ENCODE measurements around the gene ANXA1. TPM values are rescaled to one million over a fixed set of nuclear protein-coding genes. Genes with fewer than 3 reads are reported as not detected.

Gene ANXA1
- total and polyA plus RNA-seq, 2 donors (not counting 3 experiments of a cell fraction or from before 2014, with no cell fraction given): 403 to 525 TPM

DNA sequence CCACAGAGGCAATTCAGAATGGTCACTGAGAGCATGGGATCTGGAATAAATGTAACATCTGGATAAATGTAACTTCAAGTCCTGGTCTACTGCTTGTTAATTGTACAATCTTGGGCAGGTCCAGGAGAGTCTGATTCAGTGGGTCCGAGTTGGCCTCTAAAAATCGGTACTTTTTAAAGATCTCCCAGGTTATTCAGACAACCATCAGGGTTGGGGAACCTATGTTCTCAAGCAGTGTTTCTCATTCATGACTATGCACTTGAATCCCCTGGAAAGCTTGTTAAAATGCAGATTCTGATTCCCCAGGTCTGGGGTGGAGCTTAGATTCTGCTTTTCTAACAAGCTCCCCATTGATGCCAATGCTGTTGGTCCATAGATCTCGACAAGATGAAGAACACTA, 14.8 kb downstream of the ANXA1 start:
- Histone ChIP-seq H3K27ac (ENCODE audit: insufficient read depth, low read depth, low read length) (no peak overlapping the region), H3K4me2 (ENCODE audit: insufficient read depth, low read length) (no peak overlapping the region), H3K9me3 (replicated peaks; ENCODE audit: control insufficient read depth, insufficient read depth, low read length) (no peaks in the 10 kb centered on the region), H3K9ac (replicated peaks; ENCODE audit: extremely low read depth, insufficient read depth, low read length) (no peak overlapping the region), H3K27me3 (ENCODE audit: control insufficient read depth in 2 of 2, insufficient read depth in 2 of 2, low read length in 2 of 2) (no peaks in the 10 kb centered on the region), H3K79me2 (ENCODE audit: control insufficient read depth, insufficient read depth, low read length) (no peaks in the 10 kb centered on the region), H2AFZ (ENCODE audit: low read depth, low read length) (no peak overlapping the region), H4K20me1 (replicated peaks; ENCODE audit: control insufficient read depth, extremely low read depth, insufficient read depth, low read length) (peaks cover 2% of the 10 kb centered on the region), H3K9me1 (replicated peaks; ENCODE audit: control insufficient read depth, extremely low read depth, insufficient read depth, low read length) (no peaks in the 10 kb centered on the region), H3K36me3 (ENCODE audit: control insufficient read depth in 2 of 2, extremely low read depth in 1 of 2, insufficient read depth in 2 of 2, low read length in 2 of 2) (peaks cover 30 to 75% of the 10 kb centered on the region in 2 experiments), H3K4me3 (replicated peaks in 1 of 3; ENCODE audit: insufficient read depth in 1 of 3, low read depth in 1 of 3, low read length in 3 of 3) (no peak overlapping the region), H3K4me1 (ENCODE audit: control insufficient read depth, extremely low read depth, insufficient read depth, low read length) (no peaks in the 10 kb centered on the region)
- POLR2A ChIA-PET: no interaction called here
- dilution Hi-C loops (cut with MboI; ENCODE audit: extremely low pct_ligation_motif_present, low sequenced_read_pairs): no loop called here
- CTCF ChIA-PET: interaction anchor here (1.5 kb wide), 1 partner anchor 59 kb away, joined by 5 read pairs; no protein-coding TSS in a partner anchor
- DNase-seq (ENCODE audit: low read depth, low spot score) (no peak), FAIRE-seq (no peak)
- no peak for TF ChIP-seq MAX (IDR thresholded peaks at IDR 0.05; ENCODE audit: insufficient read depth, insufficient read length)
- no peak for TF ChIP-seq CTCF (IDR thresholded peaks at IDR 0.05; ENCODE audit: extremely low read depth in 1 of 2, insufficient read depth in 1 of 2, low read depth in 1 of 2, low read length in 2 of 2)
- TF ChIP-seq POLR2AphosphoS5 (IDR thresholded peaks at IDR 0.05; ENCODE audit: insufficient read depth, low read depth, low read length): no peak
- TF ChIP-seq GATA2 (IDR thresholded peaks at IDR 0.05; ENCODE audit: insufficient read depth, insufficient read length, low read depth, low read length): no peak
- TF ChIP-seq EZH2 (IDR thresholded peaks at IDR 0.05; ENCODE audit: borderline replicate concordance, low read depth, low read length, severe bottlenecking): no peak
- TF ChIP-seq FOS (IDR thresholded peaks at IDR 0.05; ENCODE audit: borderline replicate concordance, insufficient read depth, low read length): no peak
- TF ChIP-seq POLR2A (IDR thresholded peaks at IDR 0.05; ENCODE audit: low read depth, low read length): no peak
- TF ChIP-seq JUN (IDR thresholded peaks at IDR 0.05; ENCODE audit: borderline replicate concordance, insufficient read depth, insufficient read length, low read depth): no peak
- no TSS peak for BruUV-seq (replicated peaks)
- intact Hi-C loops (cut with micrococcal nuclease): no loop called here
